ENCODE data around the gene B4GALT2.

The B4GALT2 gene

GRCh38 chr1:43987159-43987902 is 8.3 kb downstream of the B4GALT2 start:
- no peak overlapping the region for H3K27ac ChIP-seq
- peaks cover 5 to 55% (median 46%) of the 10 kb centered on the region in 11 experiments; a peak in 21 of 22 replicates for H3K36me3 ChIP-seq
- peaks cover 0 to 37% (median 19%) of the 10 kb centered on the region in 11 experiments; a peak in 14 of 22 replicates for H4K20me1 ChIP-seq
- H3K9me3 ChIP-seq (replicated peaks in 1 of 11) = no peaks in the 10 kb centered on the region
- no peak overlapping the region for H3K9ac ChIP-seq
- TF ChIP-seq Cebpa-rat (IDR thresholded peaks at IDR 0.05) = no peak
- no peaks in the 10 kb centered on the region for H3K27me3 ChIP-seq
- H3K4me1 ChIP-seq = peaks cover 14 to 28% (median 24%) of the 10 kb centered on the region in 10 experiments
- no peak overlapping the region for H3K4me3 ChIP-seq
- no peak overlapping the region for H3K4me2 ChIP-seq

- Histone ChIP-seq H3K9me3 (replicated peaks in 1 of 11) (no peaks in the 10 kb centered on the region), H4K20me1 (peaks cover 0 to 10% (median 0%) of the 10 kb centered on the region in 11 experiments; a peak in 5 of 22 replicates), H3K36me3 (peaks cover 0 to 25% (median 21%) of the 10 kb centered on the region in 11 experiments; a peak in 21 of 22 replicates), H3K9ac (peak overlapping the region; percentile 63 to 82 (median 77)), H3K27ac (peak overlapping the region; percentile 43 to 78 (median 59); a peak in 18 of 22 replicates), H3K4me2 (peak overlapping the region; percentile 77 to 99 (median 96)), H3K4me3 (peak overlapping the region; percentile 70 to 82 (median 73)), H3K27me3 (no peaks in the 10 kb centered on the region), H3K4me1 (peaks cover 36 to 50% (median 46%) of the 10 kb centered on the region in 10 experiments)
- no peak for TF ChIP-seq Cebpa-rat (IDR thresholded peaks at IDR 0.05)
Measured at GRCh38 chr1:43990271-43991199, 11.5 kb downstream of the B4GALT2 start.

DNA sequence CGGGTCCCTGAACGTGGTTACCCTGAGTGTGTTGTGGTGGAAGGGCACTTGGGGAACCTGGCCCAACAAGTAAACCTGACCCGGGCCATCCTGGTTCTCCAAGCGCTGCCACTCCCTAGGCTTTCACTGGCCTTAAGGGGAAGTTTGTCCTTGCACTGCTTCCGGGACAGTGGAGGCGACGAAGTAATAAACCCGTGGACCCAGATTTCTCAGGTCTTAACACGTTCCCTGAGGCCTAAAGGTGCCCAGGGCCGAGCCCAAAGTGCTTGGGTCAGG is 12.1 kb downstream of the B4GALT2 start:
- H3K36me3 ChIP-seq = peaks cover 0 to 19% (median 15%) of the 10 kb centered on the region in 11 experiments; a peak in 20 of 22 replicates
- no peak for TF ChIP-seq Cebpa-rat (IDR thresholded peaks at IDR 0.05)
- no peaks in the 10 kb centered on the region for H3K27me3 ChIP-seq
- peak overlapping the region; percentile 70 to 82 (median 73) for H3K4me3 ChIP-seq
- H3K27ac ChIP-seq = peak overlapping the region; percentile 43 to 78 (median 59); a peak in 21 of 22 replicates
- H4K20me1 ChIP-seq = peaks cover 0 to 12% (median 0%) of the 10 kb centered on the region in 11 experiments; a peak in 4 of 22 replicates
- H3K4me2 ChIP-seq = peak overlapping the region; percentile 77 to 99 (median 96)
- H3K9me3 ChIP-seq (replicated peaks in 1 of 11) = no peaks in the 10 kb centered on the region
- peaks cover 39 to 56% (median 52%) of the 10 kb centered on the region in 10 experiments for H3K4me1 ChIP-seq
- H3K9ac ChIP-seq = peak overlapping the region; percentile 63 to 82 (median 77)

- Histone ChIP-seq H3K27ac (peak within 1 kb of the TSS; percentile 43 to 78 (median 59); a peak in 21 of 22 replicates), H3K36me3 (peaks cover 0 to 14% (median 10%) of the 10 kb centered on the region in 11 experiments; a peak in 16 of 22 replicates), H3K9me3 (replicated peaks in 1 of 11) (no peaks in the 10 kb centered on the region), H3K4me2 (peak within 1 kb of the TSS; percentile 77 to 99 (median 96)), H4K20me1 (peaks cover 0 to 14% (median 0%) of the 10 kb centered on the region in 11 experiments; a peak in 4 of 22 replicates), H3K4me1 (peaks cover 39 to 61% (median 57%) of the 10 kb centered on the region in 10 experiments), H3K4me3 (peak within 1 kb of the TSS; percentile 70 to 82 (median 73)), H3K9ac (peak within 1 kb of the TSS; percentile 63 to 82 (median 77)), H3K27me3 (no peaks in the 10 kb centered on the region)
- no peak for TF ChIP-seq Cebpa-rat (IDR thresholded peaks at IDR 0.05)
Measured at GRCh38 chr1:43991476-43992231, 12.6 kb downstream of the B4GALT2 start, which contains the start of gene CCDC24. TSS of gene CCDC24 (plus strand) at chr1:43991599. CDS start at chr1:43991879, 280 bp downstream.

GRCh38 chr1:43992232-43992995 is 13.4 kb downstream of the B4GALT2 start:
- no peak for TF ChIP-seq Cebpa-rat (IDR thresholded peaks at IDR 0.05)
- Histone ChIP-seq H3K9ac (peak overlapping the region; percentile 63 to 82 (median 77); a peak in 21 of 22 replicates), H3K9me3 (replicated peaks in 1 of 11) (no peaks in the 10 kb centered on the region), H3K27ac (peak overlapping the region in 7 of 11 experiments; percentile 51 to 78 (median 59); a peak in 13 of 22 replicates), H3K4me1 (peaks cover 39 to 63% (median 58%) of the 10 kb centered on the region in 10 experiments), H3K27me3 (no peaks in the 10 kb centered on the region), H3K4me3 (peak overlapping the region; percentile 70 to 82 (median 73)), H4K20me1 (peaks cover 0 to 14% (median 0%) of the 10 kb centered on the region in 11 experiments; a peak in 3 of 22 replicates), H3K36me3 (peaks cover 0 to 7% (median 3%) of the 10 kb centered on the region in 11 experiments; a peak in 6 of 22 replicates), H3K4me2 (peak overlapping the region; percentile 77 to 99 (median 96))

DNA sequence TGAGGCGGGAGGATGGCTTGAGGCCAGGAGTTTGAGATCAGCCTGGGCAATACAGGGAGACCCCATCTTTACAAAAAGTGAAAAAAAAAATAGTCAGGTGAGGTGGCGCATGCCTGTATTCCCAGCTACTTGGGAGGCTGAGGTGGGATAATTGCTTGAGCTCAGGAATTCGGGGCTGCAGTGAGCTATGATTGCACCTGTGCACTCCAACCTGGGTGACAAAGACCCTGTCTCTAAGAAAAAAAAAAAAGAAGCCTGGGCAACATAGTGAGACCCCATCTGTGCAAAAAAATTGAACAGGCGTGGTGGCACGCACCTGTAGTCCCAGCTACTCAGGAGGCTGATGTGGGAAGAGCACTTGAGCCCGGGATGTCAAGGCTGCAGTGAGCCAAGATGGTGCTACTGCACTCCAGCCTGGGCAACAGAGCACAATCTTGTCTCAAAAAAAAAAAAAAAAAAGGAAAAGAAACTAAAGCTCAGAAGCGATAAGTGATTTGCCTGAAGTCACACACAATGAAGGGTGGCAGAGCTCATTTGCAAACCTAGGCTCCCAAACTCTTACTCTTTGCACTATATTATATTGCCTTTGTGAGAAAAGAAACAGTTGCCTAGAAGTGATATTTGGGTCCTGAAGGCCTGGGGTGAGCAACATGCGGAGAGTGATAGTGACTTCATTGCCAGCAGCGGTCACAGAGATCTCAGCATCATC is 14.3 kb downstream of the B4GALT2 start:
- Histone ChIP-seq H3K9me3 (replicated peaks in 1 of 11) (no peaks in the 10 kb centered on the region), H3K36me3 (no peaks in the 10 kb centered on the region), H3K27ac (no peak overlapping the region), H4K20me1 (peaks cover 0 to 14% (median 0%) of the 10 kb centered on the region in 11 experiments; a peak in 3 of 22 replicates), H3K4me3 (no peak overlapping the region), H3K27me3 (no peaks in the 10 kb centered on the region), H3K9ac (peak overlapping the region in 3 of 11 experiments; percentile 78 to 82 (median 79); a peak in 2 of 22 replicates), H3K4me1 (peaks cover 39 to 63% (median 58%) of the 10 kb centered on the region in 10 experiments), H3K4me2 (peak overlapping the region; percentile 16 to 99 (median 96); a peak in 17 of 22 replicates)
- TF ChIP-seq Cebpa-rat (IDR thresholded peaks at IDR 0.05) = no peak

GRCh38 chr1:43994071-43994470 is 15.1 kb downstream of the B4GALT2 start:
- no peak overlapping the region for H3K4me3 ChIP-seq
- no peaks in the 10 kb centered on the region for H3K36me3 ChIP-seq
- H4K20me1 ChIP-seq = peaks cover 0 to 14% (median 0%) of the 10 kb centered on the region in 11 experiments; a peak in 3 of 22 replicates
- H3K27me3 ChIP-seq = no peaks in the 10 kb centered on the region
- TF ChIP-seq Cebpa-rat (IDR thresholded peaks at IDR 0.05) = no peak
- no peaks in the 10 kb centered on the region for H3K9me3 ChIP-seq (replicated peaks in 1 of 11)
- peak overlapping the region in 10 of 11 experiments; percentile 16 to 99 (median 85); a peak in 11 of 22 replicates for H3K4me2 ChIP-seq
- no peak overlapping the region; a peak in 1 of 22 replicates for H3K27ac ChIP-seq
- peaks cover 39 to 65% (median 60%) of the 10 kb centered on the region in 10 experiments for H3K4me1 ChIP-seq
- no peak overlapping the region for H3K9ac ChIP-seq
